Breast epithelium (tissue), 3 donors: ENCODE measurements around the gene KIAA0232.

Experiments used
- CTCF ChIP-seq, 3 donors: fragments of 450-650 bp; IDR thresholded peaks; one replicate each; pipeline ENCODE4 v1.5.1; 2016 to 2017; ENCODE audit warnings: antibody characterized with exemption in 3 of 3, mild to moderate bottlenecking in 3 of 3, moderate library complexity in 3 of 3
- POLR2A ChIP-seq: fragments of 450-650 bp; IDR thresholded peaks from one replicate; pipeline ENCODE4 v1.6.1; 2016; ENCODE audit warnings: antibody characterized with exemption, mild to moderate bottlenecking, moderate library complexity
- POLR2AphosphoS5 ChIP-seq, 3 donors: sonication (generic); formaldehyde crosslinking; IDR thresholded peaks; one replicate each; pipeline ENCODE4 v1.6.1; 2017; ENCODE audit warnings: antibody characterized with exemption in 3 of 3

- TF ChIP-seq CTCF (IDR thresholded peaks at IDR 0.05): no peak
- no peak for TF ChIP-seq POLR2A
- TF ChIP-seq POLR2AphosphoS5 (IDR thresholded peaks at IDR 0.05): no peak
Measured at GRCh38 chr4:6824071-6824470, 41.5 kb downstream of the KIAA0232 start.
